HG03460 (cell line): Measurements from ENCODE around the gene CGB8.
"Not testable (repeated sequence)": the region's sequence is repeated elsewhere in the genome, so short reads cannot be mapped to it uniquely, and the experiment has no call there.

Experiments
- ATAC-seq: cut with Tn5 transposase; IDR thresholded peaks from one replicate; pipeline ENCODE4 v1.9.1; 2021; ENCODE audit not compliant: unreplicated experiment

Gene CGB8

GRCh38 chr19:49031642-49032301 lies 17.1 kb downstream of the CGB8 start, which contains the start of gene CGB2:
TSS of gene CGB2 (plus strand) at chr19:49031890. CDS start at chr19:49032096, 206 bp downstream.
- ATAC-seq = not testable (repeated sequence)

- not testable (repeated sequence) for ATAC-seq
Observed at GRCh38 chr19:49030323-49030722, 18.6 kb downstream of the CGB8 start.

GRCh38 chr19:49029749-49030148 lies 19.2 kb downstream of the CGB8 start:
- ATAC-seq = not testable (repeated sequence)

GRCh38 chr19:49028686-49029085 lies 20.2 kb downstream of the CGB8 start:
- not testable (repeated sequence) for ATAC-seq

GRCh38 chr19:49025599-49025998 lies 23.3 kb downstream of the CGB8 start:
- ATAC-seq = not testable (repeated sequence)

- not testable (repeated sequence) for ATAC-seq
Observed at GRCh38 chr19:49025088-49025487, 23.8 kb downstream of the CGB8 start.

- not testable (repeated sequence) for ATAC-seq
Observed at GRCh38 chr19:49024233-49024632, 24.7 kb downstream of the CGB8 start, which contains the start of gene CGB3. TSS of gene CGB3 (minus strand) at chr19:49024333. CDS start at chr19:49023971, 362 bp downstream.

- no peak for ATAC-seq
Observed at GRCh38 chr19:49022116-49022515, 26.8 kb downstream of the CGB8 start.

- no peak for ATAC-seq
Observed at GRCh38 chr19:49020931-49021895, 27.7 kb downstream of the CGB8 start.

GRCh38 chr19:49020342-49020741 lies 28.6 kb downstream of the CGB8 start:
- no peak for ATAC-seq

- ATAC-seq = no peak
Observed at GRCh38 chr19:49019242-49019932, 29.5 kb downstream of the CGB8 start.

- ATAC-seq = not testable (repeated sequence)
Observed at GRCh38 chr19:49018388-49019241, 30.3 kb downstream of the CGB8 start.

- ATAC-seq = no peak
Observed at GRCh38 chr19:49017666-49018351, 31.1 kb downstream of the CGB8 start.

GRCh38 chr19:49017041-49017665 lies 31.8 kb downstream of the CGB8 start, which contains the start of gene LHB:
TSS of gene LHB (minus strand) at chr19:49017091. CDS start at chr19:49017081, 10 bp downstream.
- no peak for ATAC-seq

GRCh38 chr19:49016067-49016839 lies 32.7 kb downstream of the CGB8 start:
- ATAC-seq = no peak

- ATAC-seq = no peak
Observed at GRCh38 chr19:49014870-49015255, 34.0 kb downstream of the CGB8 start.

- ATAC-seq = no peak
Observed at GRCh38 chr19:49014123-49014869, 34.6 kb downstream of the CGB8 start.

- no peak for ATAC-seq
Observed at GRCh38 chr19:49011194-49011593, 37.7 kb downstream of the CGB8 start.
